ENCODE data around the gene LTBP1. TPM values are rescaled to one million over a fixed set of nuclear protein-coding genes. Genes with fewer than 3 reads are reported as not detected.

Gene LTBP1
- total RNA-seq, 2 donors from 2014 or later: 19.4 to 23.1 TPM

GRCh38 chr2:33146102-33146501, 199.3 kb downstream of the LTBP1 start:
- TF ChIP-seq CTCF (IDR thresholded peaks at IDR 0.05): no peak
- Histone ChIP-seq H3K4me1 (no peaks in the 10 kb centered on the region), H3K27ac (no peak overlapping the region), H3K9me3 (no peaks in the 10 kb centered on the region), H3K4me3 (no peak overlapping the region), H3K27me3 (no peaks in the 10 kb centered on the region), H3K9ac (ENCODE audit: low read depth in 2 of 2, low read length in 2 of 2) (no peak overlapping the region), H3K36me3 (no peaks in the 10 kb centered on the region)
- no peak for DNase-seq
- intact Hi-C loops (cut with DNase I): no loop called here

GRCh38 chr2:33153008-33153407, 206.3 kb downstream of the LTBP1 start:
- Histone ChIP-seq H3K9ac (ENCODE audit: low read depth in 2 of 2, low read length in 2 of 2) (no peak overlapping the region), H3K9me3 (no peaks in the 10 kb centered on the region), H3K27ac (no peak overlapping the region), H3K4me3 (no peak overlapping the region), H3K4me1 (no peaks in the 10 kb centered on the region), H3K36me3 (no peaks in the 10 kb centered on the region), H3K27me3 (no peaks in the 10 kb centered on the region)
- no peak for DNase-seq
- no peak for TF ChIP-seq CTCF (IDR thresholded peaks at IDR 0.05)
- intact Hi-C loops (cut with DNase I): no loop called here

GRCh38 chr2:33158482-33159003, 211.8 kb downstream of the LTBP1 start:
- Histone ChIP-seq H3K27me3 (no peaks in the 10 kb centered on the region), H3K9ac (ENCODE audit: low read depth in 2 of 2, low read length in 2 of 2) (no peak overlapping the region), H3K36me3 (no peaks in the 10 kb centered on the region), H3K27ac (no peak overlapping the region), H3K9me3 (no peaks in the 10 kb centered on the region), H3K4me1 (no peaks in the 10 kb centered on the region), H3K4me3 (no peak overlapping the region)
- TF ChIP-seq CTCF (IDR thresholded peaks at IDR 0.05): no peak
- DNase-seq: no peak
- intact Hi-C loops (cut with DNase I): no loop called here

GRCh38 chr2:33160191-33160590, 213.4 kb downstream of the LTBP1 start:
- no peaks in the 10 kb centered on the region for H3K4me1 ChIP-seq
- no peak for DNase-seq
- H3K27me3 ChIP-seq: no peaks in the 10 kb centered on the region
- H3K4me3 ChIP-seq: no peak overlapping the region
- TF ChIP-seq CTCF (IDR thresholded peaks at IDR 0.05): no peak
- intact Hi-C loops (cut with DNase I): no loop called here
- no peak overlapping the region for H3K27ac ChIP-seq
- no peaks in the 10 kb centered on the region for H3K9me3 ChIP-seq
- H3K36me3 ChIP-seq: no peaks in the 10 kb centered on the region
- H3K9ac ChIP-seq (ENCODE audit: low read depth in 2 of 2, low read length in 2 of 2): no peak overlapping the region

GRCh38 chr2:33166287-33166881, 219.6 kb downstream of the LTBP1 start:
- DNase-seq: no peak
- no peaks in the 10 kb centered on the region for H3K9me3 ChIP-seq
- no peak overlapping the region for H3K27ac ChIP-seq
- no peak overlapping the region for H3K9ac ChIP-seq (ENCODE audit: low read depth in 2 of 2, low read length in 2 of 2)
- no peaks in the 10 kb centered on the region for H3K36me3 ChIP-seq
- no peak overlapping the region for H3K4me3 ChIP-seq
- TF ChIP-seq CTCF (IDR thresholded peaks at IDR 0.05): no peak
- no peaks in the 10 kb centered on the region for H3K4me1 ChIP-seq
- intact Hi-C loops (cut with DNase I): no loop called here
- no peaks in the 10 kb centered on the region for H3K27me3 ChIP-seq
